OCI-LY3 (cell line): ENCODE measurements around the gene POLR3K.

Source experiments
- H2AFZ ChIP-seq: fragments of 200-600, 300-600 bp; shearing (Covaris generic); 2 replicates; pipeline ENCODE4 v1.6.0; 2014; ENCODE audit warnings: antibody characterized with exemption, low read depth, low read length
- H3K27ac ChIP-seq: fragments of 200-600, 300-600 bp; sonication (generic); 2 replicates; pipeline ENCODE4 v1.5.1; 2014; ENCODE audit warnings: mild to moderate bottlenecking, low read length, moderate library complexity, mixed read lengths
- H3K27me3 ChIP-seq: fragments of 200-600, 300-600 bp; sonication (generic); 2 replicates; pipeline ENCODE4 v1.6.1; 2014; ENCODE audit warnings: low read depth, low read length, mixed read lengths
- H3K36me3 ChIP-seq: fragments of 200-600, 300-600 bp; sonication (generic); replicated peaks from 2 replicates; pipeline ENCODE3; 2014; ENCODE audit warnings: low read depth, low read length, mixed read lengths
- H3K4me1 ChIP-seq: fragments of 300-600, 200-600 bp; sonication (generic); 2 replicates; pipeline ENCODE4 v1.6.1; 2014; ENCODE audit warnings: low read length, mixed read lengths
- H3K4me2 ChIP-seq: fragments of 200-600, 300-600 bp; sonication (generic); 2 replicates; pipeline ENCODE4 v1.6.1; 2014; ENCODE audit warnings: low read length, mixed read lengths
- H3K4me3 ChIP-seq: fragments of 300-600, 200-600 bp; sonication (generic); 2 replicates; pipeline ENCODE4 v1.5.1; 2014; ENCODE audit warnings: antibody characterized with exemption, mild to moderate bottlenecking, low read length, moderate library complexity
- H3K79me2 ChIP-seq: fragments of 300-600, 200-600 bp; shearing (Covaris generic); 2 replicates; pipeline ENCODE4 v1.6.1; 2014; ENCODE audit warnings: mild to moderate bottlenecking, low read length, mixed read lengths
- H3K9ac ChIP-seq: fragments of 300-600, 200-600 bp; shearing (Covaris generic); 2 replicates; pipeline ENCODE4 v1.6.0; 2014; ENCODE audit warnings: mild to moderate bottlenecking, low read length, moderate library complexity
- H3K9me3 ChIP-seq: fragments of 200-600, 300-600 bp; shearing (Covaris generic); 2 replicates; pipeline ENCODE4 v1.6.1; 2014; ENCODE audit warnings: low read length, mixed read lengths; ENCODE audit not compliant: insufficient read depth
- H4K20me1 ChIP-seq: fragments of 200-600, 300-600 bp; sonication (generic); 2 replicates; pipeline ENCODE4 v1.6.1; 2016; ENCODE audit warnings: low read length, mixed read lengths; ENCODE audit not compliant: insufficient read depth
- EZH2phosphoT487 ChIP-seq: fragments of 200-600 bp; shearing (Covaris generic); IDR thresholded peaks from 2 replicates; pipeline ENCODE4 v1.6.1; 2018; ENCODE audit warnings: antibody characterized with exemption, mixed run types, low read depth
- TF ChIP-seq, protein P1 (sequence below): fragments of 200-600, 300-600 bp; sonication (generic); IDR thresholded peaks from 2 replicates; pipeline ENCODE4 v1.5.1; 2014; ENCODE audit warnings: antibody characterized with exemption, low read length, low read depth

The POLR3K gene

DNA sequence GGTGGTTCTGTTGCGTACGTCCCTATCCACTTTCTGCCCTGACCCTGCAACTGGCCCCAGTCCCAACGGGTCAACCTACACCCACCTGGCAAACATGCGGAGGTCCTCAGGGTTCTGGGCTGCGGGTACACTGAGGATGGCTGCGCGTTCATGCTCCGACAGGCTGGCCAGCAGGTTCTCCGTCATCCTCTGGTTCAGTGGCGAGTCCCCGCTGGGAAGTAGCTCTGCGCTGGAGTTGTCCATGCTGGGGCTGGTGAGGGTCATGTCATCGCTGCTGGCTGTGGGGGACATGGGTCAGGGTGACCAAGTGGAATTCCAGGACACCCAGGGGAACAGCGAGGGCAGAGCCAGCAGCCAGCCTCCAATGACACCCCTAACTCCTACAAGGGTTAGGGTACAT is 35.2 kb upstream of the POLR3K start:
- Histone ChIP-seq H4K20me1 (no peaks in the 10 kb centered on the region; the same call in none of the 2 replicates), H3K36me3 (peaks cover 62% of the 10 kb centered on the region), H3K4me2 (no peak overlapping the region), H3K9ac (no peak overlapping the region), H2AFZ (no peak overlapping the region), H3K4me1 (peaks cover 23% of the 10 kb centered on the region), H3K27ac (no peak overlapping the region), H3K27me3 (no peaks in the 10 kb centered on the region), H3K4me3 (no peak overlapping the region), H3K9me3 (no peaks in the 10 kb centered on the region), H3K79me2 (peaks cover 4% of the 10 kb centered on the region; the same call in 1 of the 2 replicates)
- TF ChIP-seq, protein P1, sequence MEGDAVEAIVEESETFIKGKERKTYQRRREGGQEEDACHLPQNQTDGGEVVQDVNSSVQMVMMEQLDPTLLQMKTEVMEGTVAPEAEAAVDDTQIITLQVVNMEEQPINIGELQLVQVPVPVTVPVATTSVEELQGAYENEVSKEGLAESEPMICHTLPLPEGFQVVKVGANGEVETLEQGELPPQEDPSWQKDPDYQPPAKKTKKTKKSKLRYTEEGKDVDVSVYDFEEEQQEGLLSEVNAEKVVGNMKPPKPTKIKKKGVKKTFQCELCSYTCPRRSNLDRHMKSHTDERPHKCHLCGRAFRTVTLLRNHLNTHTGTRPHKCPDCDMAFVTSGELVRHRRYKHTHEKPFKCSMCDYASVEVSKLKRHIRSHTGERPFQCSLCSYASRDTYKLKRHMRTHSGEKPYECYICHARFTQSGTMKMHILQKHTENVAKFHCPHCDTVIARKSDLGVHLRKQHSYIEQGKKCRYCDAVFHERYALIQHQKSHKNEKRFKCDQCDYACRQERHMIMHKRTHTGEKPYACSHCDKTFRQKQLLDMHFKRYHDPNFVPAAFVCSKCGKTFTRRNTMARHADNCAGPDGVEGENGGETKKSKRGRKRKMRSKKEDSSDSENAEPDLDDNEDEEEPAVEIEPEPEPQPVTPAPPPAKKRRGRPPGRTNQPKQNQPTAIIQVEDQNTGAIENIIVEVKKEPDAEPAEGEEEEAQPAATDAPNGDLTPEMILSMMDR: no peak
- no peak for TF ChIP-seq EZH2phosphoT487

DNA sequence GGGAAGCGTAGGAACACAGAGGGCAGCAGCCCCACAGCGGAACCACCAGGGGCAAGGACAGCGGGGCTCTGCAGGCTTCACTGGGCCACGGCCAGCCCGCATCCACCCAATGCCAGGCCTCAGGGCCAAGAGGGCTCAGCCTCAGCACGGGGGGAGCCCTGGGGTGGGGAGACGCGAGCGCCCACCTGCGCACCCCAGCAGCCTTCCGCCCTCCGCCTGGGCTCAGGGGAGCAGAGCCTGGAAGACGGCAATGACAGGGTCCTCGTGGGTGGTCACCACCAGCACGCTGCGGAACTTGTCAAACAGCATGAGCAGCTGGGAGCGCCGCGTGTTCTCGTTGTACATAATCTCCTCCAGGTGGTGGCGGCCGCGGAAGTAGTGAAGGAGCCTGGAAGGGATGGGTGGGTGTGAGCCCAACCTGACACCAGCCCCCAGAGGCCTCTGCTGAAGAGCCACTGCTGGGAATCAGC is 33.1 kb upstream of the POLR3K start:
- Histone ChIP-seq H3K4me2 (no peak overlapping the region), H3K9me3 (no peaks in the 10 kb centered on the region), H3K4me1 (peaks cover 24% of the 10 kb centered on the region), H2AFZ (no peak overlapping the region), H3K79me2 (peaks cover 4% of the 10 kb centered on the region; the same call in 1 of the 2 replicates), H3K27me3 (no peaks in the 10 kb centered on the region), H3K36me3 (peaks cover 70% of the 10 kb centered on the region), H3K9ac (no peak overlapping the region), H3K27ac (no peak overlapping the region), H3K4me3 (no peak overlapping the region), H4K20me1 (no peaks in the 10 kb centered on the region; the same call in none of the 2 replicates)
- TF ChIP-seq, protein P1: no peak
- no peak for TF ChIP-seq EZH2phosphoT487

DNA sequence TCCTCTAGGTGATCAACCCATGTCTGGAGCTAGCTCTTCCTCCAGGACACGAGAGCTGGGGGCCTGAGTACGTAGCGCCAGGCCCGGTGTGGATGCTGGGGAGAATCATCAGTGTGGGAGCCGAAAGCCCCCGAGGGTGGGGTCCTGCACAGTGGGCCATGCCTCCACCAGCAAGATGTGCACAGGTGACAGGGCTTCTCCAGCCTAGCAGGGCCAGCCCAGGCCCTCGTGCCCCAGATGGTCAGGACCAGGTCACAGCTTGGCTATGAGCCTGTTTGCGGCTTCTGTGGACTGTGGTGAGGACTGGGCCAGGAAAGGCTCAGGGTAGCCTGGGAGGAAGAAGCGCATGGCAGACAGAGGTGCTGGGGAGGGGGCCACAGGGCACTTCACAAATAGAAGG is 32.5 kb upstream of the POLR3K start:
- H3K27me3 ChIP-seq: no peaks in the 10 kb centered on the region
- H3K4me3 ChIP-seq: no peak overlapping the region
- H3K9ac ChIP-seq: no peak overlapping the region
- peaks cover 4% of the 10 kb centered on the region; the same call in 1 of the 2 replicates for H3K79me2 ChIP-seq
- TF ChIP-seq, protein P1: no peak
- TF ChIP-seq EZH2phosphoT487: no peak
- H3K36me3 ChIP-seq: peaks cover 71% of the 10 kb centered on the region
- H3K4me1 ChIP-seq: peaks cover 24% of the 10 kb centered on the region
- H3K27ac ChIP-seq: peak overlapping the region; percentile 89
- H2AFZ ChIP-seq: no peak overlapping the region
- H4K20me1 ChIP-seq: no peaks in the 10 kb centered on the region; the same call in none of the 2 replicates
- no peaks in the 10 kb centered on the region for H3K9me3 ChIP-seq
- H3K4me2 ChIP-seq: no peak overlapping the region

DNA sequence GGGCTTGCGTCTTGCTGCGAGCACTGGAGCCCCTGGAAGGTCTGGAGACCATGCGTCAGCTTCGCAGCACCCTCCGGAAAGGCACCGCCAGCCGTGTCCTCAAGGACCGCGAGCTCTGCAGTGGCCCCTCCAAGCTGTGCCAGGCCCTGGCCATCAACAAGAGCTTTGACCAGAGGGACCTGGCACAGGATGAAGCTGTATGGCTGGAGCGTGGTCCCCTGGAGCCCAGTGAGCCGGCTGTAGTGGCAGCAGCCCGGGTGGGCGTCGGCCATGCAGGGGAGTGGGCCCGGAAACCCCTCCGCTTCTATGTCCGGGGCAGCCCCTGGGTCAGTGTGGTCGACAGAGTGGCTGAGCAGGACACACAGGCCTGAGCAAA is 32.0 kb upstream of the POLR3K start:
- H3K4me1 ChIP-seq: peaks cover 24% of the 10 kb centered on the region
- no peaks in the 10 kb centered on the region for H3K27me3 ChIP-seq
- no peaks in the 10 kb centered on the region; the same call in none of the 2 replicates for H4K20me1 ChIP-seq
- H3K36me3 ChIP-seq: peaks cover 71% of the 10 kb centered on the region
- TF ChIP-seq EZH2phosphoT487: no peak
- TF ChIP-seq, protein P1: no peak
- no peak overlapping the region for H3K4me3 ChIP-seq
- peaks cover 4% of the 10 kb centered on the region; the same call in 1 of the 2 replicates for H3K79me2 ChIP-seq
- H3K9ac ChIP-seq: no peak overlapping the region; the same call in 1 of the 2 replicates
- H2AFZ ChIP-seq: no peak overlapping the region
- H3K9me3 ChIP-seq: no peaks in the 10 kb centered on the region
- H3K4me2 ChIP-seq: peak overlapping the region; percentile 65
- H3K27ac ChIP-seq: peak overlapping the region; percentile 89
